NCI-H1436 (cell line): Measurements from ENCODE around the gene SRP68.
A peak's percentile ranks its signal among the peaks of the same experiment; 100 is the strongest.
"Not testable (repeated sequence)": the region's sequence is repeated elsewhere in the genome, so short reads cannot be mapped to it uniquely, and the experiment has no call there.

ENCODE experiments used
- DNase-seq: peaks from one replicate; lab custom pipeline; 2025; lab: John Stamatoyannopoulos, UW

The SRP68 gene

DNA sequence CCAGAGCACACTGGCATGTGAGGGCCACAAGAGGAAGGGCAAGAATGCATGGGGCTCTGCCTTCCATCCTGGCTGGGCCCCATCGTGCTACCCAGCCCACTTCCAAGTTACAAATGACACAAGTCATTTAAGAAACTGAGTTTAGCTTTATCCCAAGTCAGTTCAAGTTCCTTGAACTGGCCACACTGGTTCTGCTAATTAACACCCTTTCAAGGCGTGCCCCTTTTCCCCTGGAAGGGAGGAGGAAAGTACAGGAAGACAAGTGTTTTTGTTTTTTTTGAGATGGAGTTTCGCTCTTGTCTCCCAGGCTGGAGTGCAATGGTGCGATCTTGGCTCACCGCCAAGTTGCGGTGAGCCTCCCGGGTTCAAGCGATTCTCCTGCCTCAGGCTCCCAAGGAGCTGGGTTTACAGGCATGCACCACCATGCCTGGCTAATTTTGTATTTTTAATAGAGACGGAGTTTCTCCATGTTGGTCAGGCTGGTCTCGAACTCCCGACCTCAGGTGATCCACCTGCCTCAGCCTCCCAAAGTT, 27.8 kb downstream of the SRP68 start:
- DNase-seq = not testable (repeated sequence)

GRCh38 chr17:76042868-76043267, 29.4 kb downstream of the SRP68 start:
- not testable (repeated sequence) for DNase-seq

GRCh38 chr17:76040376-76040775, 31.9 kb downstream of the SRP68 start:
- DNase-seq = no peak

- DNase-seq = no peak
Observed at GRCh38 chr17:76039121-76039520, 33.2 kb downstream of the SRP68 start.

DNA sequence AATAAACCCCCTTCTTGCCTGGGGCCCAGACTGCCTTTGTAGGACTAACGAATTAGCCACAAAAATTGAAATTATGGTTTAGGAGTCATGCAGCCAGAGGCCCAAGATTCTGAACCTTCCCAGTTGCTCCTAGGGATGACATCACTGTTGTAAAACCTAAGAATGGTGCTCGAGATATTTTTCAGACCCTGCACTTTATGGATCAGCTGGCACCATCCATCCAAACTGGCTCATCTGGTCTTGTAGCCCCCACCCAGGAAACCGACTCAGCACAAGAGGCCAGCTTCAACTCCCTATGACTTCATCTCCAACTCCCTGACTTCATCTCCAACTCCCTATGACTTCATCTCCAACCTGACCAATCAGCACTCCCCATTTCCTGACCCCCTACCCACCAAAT, 34.3 kb downstream of the SRP68 start:
- DNase-seq = no peak

DNA sequence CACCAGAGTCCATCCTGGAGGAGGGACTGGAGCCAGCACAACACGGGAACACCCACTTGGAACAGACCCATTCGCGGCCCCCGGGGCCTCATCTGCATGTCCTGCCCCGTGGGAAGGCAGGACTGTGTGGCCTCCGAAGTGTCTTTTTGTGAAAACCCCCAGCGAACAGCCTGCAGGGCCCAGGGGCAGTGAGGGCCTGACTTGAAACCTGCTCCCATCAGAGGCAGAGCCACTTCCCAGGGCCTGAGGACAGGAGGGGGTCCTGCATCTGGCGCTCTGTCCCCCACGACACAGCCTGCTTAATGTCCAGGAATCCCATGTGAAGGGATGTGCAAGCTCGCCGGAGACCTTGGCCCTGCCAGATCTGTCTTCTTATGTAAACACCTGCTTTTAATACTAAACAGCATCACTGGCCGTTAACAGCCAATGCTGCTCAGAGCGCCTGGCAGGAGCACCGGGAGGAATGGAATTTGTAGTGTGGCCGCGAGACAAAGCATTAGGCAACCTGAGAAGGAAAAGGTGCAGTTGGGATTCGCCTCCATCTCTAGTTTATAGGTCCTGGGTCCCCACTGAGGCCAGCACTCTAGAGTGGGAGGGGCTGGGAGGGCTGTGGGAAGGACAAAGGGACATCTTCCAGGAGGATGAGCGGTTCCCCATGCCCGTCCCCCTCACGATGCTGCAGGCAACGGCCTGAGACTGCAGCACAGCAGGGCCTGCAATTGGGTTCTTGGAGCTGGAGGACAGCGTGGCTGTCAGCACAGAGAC, 35.6 kb downstream of the SRP68 start:
- no peak for DNase-seq

- no peak for DNase-seq
Observed at GRCh38 chr17:76034428-76035350, 37.6 kb downstream of the SRP68 start.

DNA sequence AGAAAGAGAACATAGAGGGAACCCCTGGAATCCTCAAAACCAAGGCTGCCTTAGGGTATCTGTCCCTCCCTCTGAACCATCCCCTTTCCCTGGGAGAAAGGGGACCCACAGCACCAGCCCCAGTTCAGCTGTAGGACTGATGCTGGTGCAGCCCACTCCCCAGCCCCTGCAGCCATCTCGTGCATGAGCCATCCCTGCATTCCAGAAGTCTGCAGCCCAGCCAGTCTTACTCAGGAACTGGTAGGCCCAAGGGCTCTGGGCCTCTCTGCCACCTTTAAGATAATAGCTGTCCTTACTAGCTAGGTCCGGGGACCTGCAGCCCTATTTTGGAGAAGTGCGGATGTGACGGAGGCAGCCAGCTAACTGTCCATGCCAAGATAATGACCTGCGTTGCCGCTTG, 39.2 kb downstream of the SRP68 start:
- DNase-seq = no peak

- no peak for DNase-seq
Observed at GRCh38 chr17:76032780-76033108, 39.6 kb downstream of the SRP68 start.

DNA sequence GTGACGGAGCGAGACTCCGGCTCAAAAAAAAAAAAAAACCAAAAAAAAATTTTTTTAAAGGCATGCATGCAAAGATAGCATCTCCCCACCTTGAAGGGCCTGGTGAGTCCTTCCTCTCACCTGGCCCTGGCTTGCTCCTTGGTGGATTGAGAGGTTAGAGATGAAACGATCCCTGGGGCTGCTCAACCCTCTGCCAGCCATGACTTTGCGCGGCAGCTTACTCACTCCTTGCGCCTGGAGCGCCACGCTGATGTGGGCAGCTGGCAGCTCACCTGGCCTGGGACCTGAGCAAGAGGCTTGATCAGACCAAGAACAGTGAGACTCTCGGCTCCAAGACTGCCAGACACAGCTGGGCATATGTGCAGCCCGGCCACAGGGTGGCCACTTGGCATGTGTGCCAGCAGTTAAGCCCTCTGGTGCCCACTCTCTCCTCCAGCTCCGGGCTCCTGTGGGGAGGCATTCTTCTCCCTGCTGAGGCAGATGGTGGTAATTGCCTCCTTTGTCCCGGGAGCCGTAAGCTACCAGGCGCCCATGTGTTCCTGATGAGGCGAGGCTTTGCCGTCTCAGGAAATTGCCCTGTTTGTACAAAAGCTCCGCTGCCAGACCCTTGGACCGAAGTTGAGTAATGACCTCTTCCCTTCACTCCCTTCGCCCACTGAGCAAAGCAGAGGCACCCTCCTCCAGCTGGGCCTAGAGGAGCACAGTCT, 40.1 kb downstream of the SRP68 start:
- DNase-seq = peak; percentile 18

GRCh38 chr17:76027159-76027839, 45.0 kb downstream of the SRP68 start, which contains the start of gene EVPL:
Gene EVPL, minus strand, starts transcription at chr17:76027306. Its CDS starts 108 bp downstream, at chr17:76027198.
- no peak for DNase-seq

DNA sequence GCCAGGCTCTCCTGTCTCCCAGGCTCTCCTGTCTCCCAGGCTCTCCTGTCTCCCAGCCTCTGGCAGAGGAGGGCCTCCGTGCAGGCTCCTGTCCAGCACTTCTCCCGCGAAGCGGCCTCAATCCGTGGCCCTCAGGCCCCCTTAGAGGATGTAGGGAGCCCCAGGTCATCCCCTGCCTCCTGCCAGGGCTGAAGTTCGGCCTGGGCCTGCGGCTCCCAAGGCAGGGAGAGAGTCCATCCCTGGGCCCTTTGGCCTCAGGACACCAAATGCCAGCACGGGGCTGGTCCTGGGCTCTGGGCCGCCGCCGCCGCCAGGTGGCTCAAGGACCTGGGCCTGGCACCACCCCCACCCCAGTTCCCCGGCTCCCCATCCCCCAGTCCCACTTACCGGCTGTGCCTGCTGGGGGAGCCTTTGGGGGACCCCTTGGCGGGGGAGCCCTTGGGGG, 45.6 kb downstream of the SRP68 start:
- DNase-seq = no peak

DNA sequence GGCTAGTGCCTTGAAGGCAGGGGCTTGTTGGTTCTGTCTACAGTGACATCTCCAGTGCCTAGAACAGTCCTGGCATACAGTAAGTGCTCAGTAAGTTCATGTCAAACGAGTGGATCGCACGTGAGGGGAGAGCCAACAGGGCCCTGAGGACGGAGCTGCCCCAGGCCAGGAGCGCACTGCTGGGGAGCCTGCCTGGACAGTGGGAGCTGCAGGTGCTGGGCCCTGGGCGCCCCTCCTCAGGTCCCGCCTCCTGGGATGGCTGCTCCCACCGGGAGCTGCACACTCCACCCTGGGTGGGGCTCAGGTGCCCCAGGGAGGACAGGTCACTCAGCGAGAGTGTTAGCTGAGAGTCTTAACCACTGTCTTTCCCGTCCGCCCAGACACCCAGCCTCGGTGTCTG, 47.0 kb downstream of the SRP68 start:
- DNase-seq = no peak

DNA sequence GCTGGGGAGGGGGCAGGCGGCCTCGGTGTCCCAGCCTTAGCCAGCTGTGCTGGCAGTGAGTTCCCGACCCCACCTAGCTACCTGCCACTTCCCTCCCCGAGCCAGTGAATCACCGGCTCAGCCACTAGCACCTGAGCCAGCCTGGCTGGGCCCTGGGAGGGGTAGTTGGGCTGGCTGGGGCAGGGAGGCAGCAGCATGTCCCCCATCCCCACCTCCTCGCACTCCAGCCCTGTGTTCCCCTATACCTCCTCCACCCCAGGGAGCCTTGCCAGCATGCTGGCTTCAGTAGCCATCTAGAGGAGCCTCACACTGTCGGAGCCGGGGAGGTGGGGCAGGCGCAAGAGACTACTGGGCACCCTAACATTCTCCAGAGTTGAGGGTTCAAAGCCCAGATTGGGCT, 48.0 kb downstream of the SRP68 start:
- DNase-seq = no peak

GRCh38 chr17:76023900-76024237, 48.4 kb downstream of the SRP68 start:
- no peak for DNase-seq

DNA sequence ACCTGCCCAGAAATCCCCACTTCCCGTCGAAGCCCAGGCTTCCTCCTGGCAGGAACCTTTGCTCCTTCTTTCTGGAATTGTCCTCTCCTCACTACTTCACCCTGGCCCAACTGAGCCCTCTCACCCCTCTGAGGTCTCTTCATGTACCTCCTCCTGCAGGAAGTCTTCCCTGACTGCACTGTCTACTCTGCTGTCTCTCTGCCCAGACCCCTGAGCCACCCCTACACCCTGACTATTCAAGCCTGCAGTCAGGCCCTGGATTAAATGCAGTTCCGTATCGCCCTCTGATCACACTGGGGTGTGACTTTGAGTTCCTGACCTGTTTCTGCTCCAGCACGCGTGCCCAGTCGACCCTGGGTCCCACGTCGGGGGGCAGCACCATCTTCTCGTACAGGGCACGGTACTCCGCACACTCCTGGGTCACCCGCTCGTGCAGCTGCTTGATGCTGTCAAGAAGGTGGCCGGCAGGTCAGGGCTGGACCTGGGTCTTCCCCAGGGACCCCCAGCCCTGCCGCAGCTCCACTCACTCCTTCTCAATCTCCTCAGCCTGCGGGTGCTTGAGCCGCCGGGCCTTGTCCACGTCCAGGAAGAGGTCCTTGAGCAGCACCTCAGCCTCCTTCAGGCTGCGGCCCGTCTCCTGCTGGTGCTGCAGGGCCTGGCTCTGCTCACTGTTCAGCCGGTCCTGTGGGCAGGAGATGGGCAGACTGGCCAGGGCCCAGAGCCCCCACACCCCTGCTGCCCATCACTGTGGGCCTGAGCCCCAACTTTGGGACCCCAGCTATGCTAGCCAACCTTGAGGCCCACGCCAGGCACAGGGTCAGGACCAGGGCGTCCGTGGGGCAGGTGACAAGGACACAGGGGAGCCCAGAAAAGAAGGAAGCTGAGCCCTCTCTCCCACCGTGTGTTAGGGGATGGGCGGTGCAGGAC, 49.1 kb downstream of the SRP68 start:
- DNase-seq = no peak

DNA sequence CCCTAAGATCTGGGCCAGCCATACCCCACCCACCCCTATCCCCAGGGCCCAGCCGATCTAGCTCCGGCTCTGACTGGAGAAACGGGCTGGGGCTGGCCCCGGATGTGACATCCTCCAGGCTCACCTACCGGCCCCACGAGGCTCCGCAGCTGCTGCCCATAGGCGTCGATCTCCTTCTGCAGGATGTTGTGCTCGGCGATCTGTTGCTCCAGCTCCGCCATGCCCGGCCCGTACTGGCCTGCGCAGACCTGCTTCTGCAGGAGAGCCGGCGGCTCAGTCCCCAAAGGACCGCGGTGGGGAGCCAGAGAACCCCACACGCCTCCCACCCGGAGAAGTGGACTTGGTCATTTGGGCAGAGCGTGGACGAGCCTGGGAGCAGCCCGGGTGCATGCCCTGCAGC, 50.0 kb downstream of the SRP68 start:
- no peak for DNase-seq

- DNase-seq = no peak
Observed at GRCh38 chr17:76019833-76020467, 52.4 kb downstream of the SRP68 start.

- no peak for DNase-seq
Observed at GRCh38 chr17:76018801-76019200, 53.5 kb downstream of the SRP68 start.

GRCh38 chr17:76018340-76018680, 54.0 kb downstream of the SRP68 start:
- no peak for DNase-seq
